ENCODE data around the gene ITPR2.

The ITPR2 gene

DNA sequence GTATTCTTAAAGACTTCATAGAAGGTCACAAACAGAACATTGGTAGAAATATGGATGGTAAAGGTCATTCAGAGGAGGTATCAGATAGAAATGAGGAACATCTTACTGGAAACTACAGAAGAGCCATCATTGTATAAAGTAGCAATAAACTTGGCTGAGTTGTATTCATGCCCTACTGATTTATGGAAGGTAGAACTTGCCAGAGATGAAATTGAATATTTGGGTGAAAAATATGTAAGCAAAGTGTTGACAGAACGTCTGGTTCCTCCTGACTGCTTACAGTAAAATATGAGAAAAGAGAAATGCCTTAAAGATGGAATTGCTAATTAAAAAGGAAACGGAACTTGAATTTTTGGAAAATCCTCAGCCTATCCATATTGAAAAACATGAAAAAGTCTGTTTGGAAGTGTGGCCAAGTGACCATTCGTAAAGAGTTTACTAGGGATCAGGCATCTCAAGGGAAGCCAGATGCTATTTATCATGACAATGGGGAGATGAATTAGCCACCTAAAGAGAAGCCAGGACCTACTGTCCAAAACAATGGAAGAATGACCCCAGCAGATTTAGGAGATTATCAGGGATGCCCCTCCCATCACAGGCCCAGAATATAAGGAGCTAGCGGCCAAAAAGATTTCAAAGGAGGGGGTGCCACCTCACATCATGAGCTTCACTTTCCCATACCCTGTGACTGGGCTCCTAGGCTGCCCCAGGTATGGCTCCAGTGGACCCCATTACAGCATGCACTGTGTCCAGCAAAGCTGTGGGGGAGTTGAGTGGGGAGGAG is 189.3 kb downstream of the ITPR2 start:
- Histone ChIP-seq H3K4me2 (ENCODE audit: low read length, poor library complexity, severe bottlenecking) (no peak overlapping the region), H4K91ac (ENCODE audit: low read length) (peak overlapping the region; percentile 85), H2AK5ac (ENCODE audit: low read length, severe bottlenecking) (peak overlapping the region; percentile 98), H4K8ac (ENCODE audit: low read length) (peak overlapping the region; percentile 69), H3K36me3 (ENCODE audit: control insufficient read depth in 1 of 2, insufficient read depth in 2 of 2, low read depth in 1 of 2, low read length in 2 of 2) (peaks cover 0 to 4% of the 10 kb centered on the region in 2 experiments), H3K4ac (ENCODE audit: low read depth in 1 of 2, low read length in 2 of 2) (peak overlapping the region in 1 of 2 experiments; percentile 73), H3K27me3 (ENCODE audit: control insufficient read depth in 1 of 2, insufficient read depth in 1 of 2, low read length in 2 of 2) (no peaks in the 10 kb centered on the region), H3K9me3 (ENCODE audit: control insufficient read depth, low read length) (no peaks in the 10 kb centered on the region), H3K23ac (ENCODE audit: low read length in 2 of 2) (no peak overlapping the region), H3K14ac (ENCODE audit: low read length in 2 of 2) (peak overlapping the region in 1 of 2 experiments; percentile 44), H3K4me3 (ENCODE audit: insufficient read depth in 1 of 2, low read depth in 1 of 2, low read length in 2 of 2) (no peak overlapping the region), H2BK5ac (ENCODE audit: low read depth, low read length, poor library complexity, severe bottlenecking) (peak overlapping the region; percentile 66), H2BK15ac (ENCODE audit: low read depth, poor library complexity, severe bottlenecking) (no peak overlapping the region), H2BK120ac (ENCODE audit: low read depth, low read length) (no peak overlapping the region), H3K79me1 (replicated peaks; ENCODE audit: low read length, poor library complexity, severe bottlenecking) (peaks cover 6% of the 10 kb centered on the region), H3K4me1 (ENCODE audit: control insufficient read depth, insufficient read depth, low read depth, low read length) (peaks cover 12% of the 10 kb centered on the region), H2AFZ (ENCODE audit: low read depth, low read length) (no peak overlapping the region), H3K27ac (ENCODE audit: low read length, poor library complexity, severe bottlenecking) (no peak overlapping the region), H3K9ac (ENCODE audit: low read length) (no peak overlapping the region), H3K18ac (ENCODE audit: low read depth in 1 of 2, low read length in 2 of 2) (peak overlapping the region in 1 of 2 experiments; percentile 66), H2BK12ac (ENCODE audit: low read length in 2 of 2) (peak overlapping the region; percentile 82 to 86)
- no peak for DNase-seq
- 91% methylated on average over 4 of the region's 4 CpGs for WGBS

DNA sequence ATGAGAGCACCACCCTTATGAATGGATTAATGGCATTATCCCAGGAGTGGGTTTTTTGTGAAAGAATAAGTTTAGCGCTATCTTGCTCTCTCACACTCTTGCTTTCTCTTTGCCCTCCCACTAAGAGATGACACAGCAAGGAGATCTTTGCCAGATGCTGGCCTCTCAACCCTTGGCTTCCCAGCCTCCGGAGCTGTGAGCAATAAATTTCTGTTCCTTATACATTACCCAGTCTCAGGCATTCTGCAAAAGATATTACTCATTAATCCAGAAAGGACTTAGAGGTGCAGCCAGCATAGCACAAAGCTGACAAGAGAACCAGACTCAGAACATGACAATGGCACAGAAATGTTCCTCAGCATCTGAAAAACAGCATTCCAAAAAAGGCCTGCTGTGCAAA is 190.6 kb downstream of the ITPR2 start:
- Histone ChIP-seq H3K14ac (ENCODE audit: low read length in 2 of 2) (no peak overlapping the region), H2BK5ac (ENCODE audit: low read depth, low read length, poor library complexity, severe bottlenecking) (no peak overlapping the region), H3K36me3 (ENCODE audit: control insufficient read depth in 1 of 2, insufficient read depth in 2 of 2, low read depth in 1 of 2, low read length in 2 of 2) (peaks cover 0 to 4% of the 10 kb centered on the region in 2 experiments), H2BK120ac (ENCODE audit: low read depth, low read length) (no peak overlapping the region), H3K4me3 (ENCODE audit: insufficient read depth in 1 of 2, low read depth in 1 of 2, low read length in 2 of 2) (no peak overlapping the region), H3K27ac (ENCODE audit: low read length, poor library complexity, severe bottlenecking) (peak overlapping the region; percentile 86), H2BK15ac (ENCODE audit: low read depth, poor library complexity, severe bottlenecking) (no peak overlapping the region), H3K9ac (ENCODE audit: low read length) (no peak overlapping the region), H3K4me1 (ENCODE audit: control insufficient read depth, insufficient read depth, low read depth, low read length) (peaks cover 6% of the 10 kb centered on the region), H3K18ac (ENCODE audit: low read depth in 1 of 2, low read length in 2 of 2) (no peak overlapping the region), H4K91ac (ENCODE audit: low read length) (no peak overlapping the region), H3K4me2 (ENCODE audit: low read length, poor library complexity, severe bottlenecking) (no peak overlapping the region), H4K8ac (ENCODE audit: low read length) (no peak overlapping the region), H3K4ac (ENCODE audit: low read depth in 1 of 2, low read length in 2 of 2) (no peak overlapping the region), H3K9me3 (ENCODE audit: control insufficient read depth, low read length) (no peaks in the 10 kb centered on the region), H2AK5ac (ENCODE audit: low read length, severe bottlenecking) (no peak overlapping the region), H3K27me3 (ENCODE audit: control insufficient read depth in 1 of 2, insufficient read depth in 1 of 2, low read length in 2 of 2) (no peaks in the 10 kb centered on the region), H2AFZ (ENCODE audit: low read depth, low read length) (no peak overlapping the region), H3K23ac (ENCODE audit: low read length in 2 of 2) (no peak overlapping the region), H3K79me1 (replicated peaks; ENCODE audit: low read length, poor library complexity, severe bottlenecking) (peaks cover 2% of the 10 kb centered on the region), H2BK12ac (ENCODE audit: low read length in 2 of 2) (no peak overlapping the region)
- WGBS = 27% methylated on average over 2 of the region's 2 CpGs
- DNase-seq = peak; percentile 91

DNA sequence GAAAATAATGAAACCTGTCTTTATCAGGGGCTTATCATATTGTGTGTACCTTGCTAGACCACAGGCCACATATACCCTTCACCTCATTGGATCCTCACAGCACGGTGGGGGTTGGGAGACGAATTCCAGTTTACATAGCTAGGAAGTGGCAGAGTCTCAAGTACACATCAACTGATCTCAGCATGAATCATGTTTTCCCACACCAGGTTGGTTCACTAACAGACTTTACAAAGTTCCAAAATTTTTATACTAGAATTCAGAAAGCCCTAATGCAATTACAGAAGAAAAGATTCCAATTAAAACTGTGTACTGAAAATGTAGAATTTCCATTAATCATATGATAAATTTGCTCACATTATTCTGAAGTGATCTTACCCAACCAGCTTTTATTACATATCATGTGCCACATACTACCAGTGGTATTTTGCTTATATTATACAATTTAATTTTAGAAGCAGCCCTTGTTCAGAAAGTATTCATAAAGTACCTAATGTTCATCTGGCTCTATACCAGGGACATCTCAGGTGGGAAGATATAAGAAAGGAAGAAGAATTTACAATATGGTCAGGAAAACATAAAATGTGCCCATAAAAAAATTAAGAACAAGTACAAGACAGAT is 196.2 kb downstream of the ITPR2 start:
- H3K27me3 ChIP-seq (ENCODE audit: control insufficient read depth in 1 of 2, insufficient read depth in 1 of 2, low read length in 2 of 2) = no peaks in the 10 kb centered on the region
- H3K27ac ChIP-seq (ENCODE audit: low read length, poor library complexity, severe bottlenecking) = no peak overlapping the region
- H3K36me3 ChIP-seq (ENCODE audit: control insufficient read depth in 1 of 2, insufficient read depth in 2 of 2, low read depth in 1 of 2, low read length in 2 of 2) = no peaks in the 10 kb centered on the region
- no peak overlapping the region for H2BK15ac ChIP-seq (ENCODE audit: low read depth, poor library complexity, severe bottlenecking)
- no peak overlapping the region for H3K23ac ChIP-seq (ENCODE audit: low read length in 2 of 2)
- H3K79me1 ChIP-seq (replicated peaks; ENCODE audit: low read length, poor library complexity, severe bottlenecking) = peaks cover 2% of the 10 kb centered on the region
- no peak overlapping the region for H2BK120ac ChIP-seq (ENCODE audit: low read depth, low read length)
- H3K4me1 ChIP-seq (ENCODE audit: control insufficient read depth, insufficient read depth, low read depth, low read length) = peaks cover under 1% of the 10 kb centered on the region
- H4K8ac ChIP-seq (ENCODE audit: low read length) = no peak overlapping the region
- H3K4ac ChIP-seq (ENCODE audit: low read depth in 1 of 2, low read length in 2 of 2) = no peak overlapping the region
- WGBS = 6% methylated on average over 2 of the region's 2 CpGs
- no peak overlapping the region for H3K14ac ChIP-seq (ENCODE audit: low read length in 2 of 2)
- peak; percentile 61 for DNase-seq
- H3K18ac ChIP-seq (ENCODE audit: low read depth in 1 of 2, low read length in 2 of 2) = no peak overlapping the region
- H3K9ac ChIP-seq (ENCODE audit: low read length) = peak overlapping the region; percentile 4
- no peak overlapping the region for H4K91ac ChIP-seq (ENCODE audit: low read length)
- H2BK5ac ChIP-seq (ENCODE audit: low read depth, low read length, poor library complexity, severe bottlenecking) = no peak overlapping the region
- no peak overlapping the region for H3K4me3 ChIP-seq (ENCODE audit: insufficient read depth in 1 of 2, low read depth in 1 of 2, low read length in 2 of 2)
- H3K4me2 ChIP-seq (ENCODE audit: low read length, poor library complexity, severe bottlenecking) = no peak overlapping the region
- H3K9me3 ChIP-seq (ENCODE audit: control insufficient read depth, low read length) = no peaks in the 10 kb centered on the region
- H2AK5ac ChIP-seq (ENCODE audit: low read length, severe bottlenecking) = no peak overlapping the region
- no peak overlapping the region for H2AFZ ChIP-seq (ENCODE audit: low read depth, low read length)
- H2BK12ac ChIP-seq (ENCODE audit: low read length in 2 of 2) = no peak overlapping the region

GRCh38 chr12:26633591-26634210 is 199.3 kb downstream of the ITPR2 start:
- WGBS = 89% methylated on average over 3 of the region's 5 CpGs
- Histone ChIP-seq H3K27me3 (ENCODE audit: control insufficient read depth in 1 of 2, insufficient read depth in 1 of 2, low read length in 2 of 2) (no peaks in the 10 kb centered on the region), H3K14ac (ENCODE audit: low read length in 2 of 2) (no peak overlapping the region), H3K36me3 (ENCODE audit: control insufficient read depth in 1 of 2, insufficient read depth in 2 of 2, low read depth in 1 of 2, low read length in 2 of 2) (no peaks in the 10 kb centered on the region), H3K4me2 (ENCODE audit: low read length, poor library complexity, severe bottlenecking) (no peak overlapping the region), H3K4ac (ENCODE audit: low read depth in 1 of 2, low read length in 2 of 2) (no peak overlapping the region), H3K79me1 (replicated peaks; ENCODE audit: low read length, poor library complexity, severe bottlenecking) (peaks cover 2% of the 10 kb centered on the region), H4K91ac (ENCODE audit: low read length) (no peak overlapping the region), H2BK5ac (ENCODE audit: low read depth, low read length, poor library complexity, severe bottlenecking) (no peak overlapping the region), H4K8ac (ENCODE audit: low read length) (no peak overlapping the region), H3K18ac (ENCODE audit: low read depth in 1 of 2, low read length in 2 of 2) (no peak overlapping the region), H2AFZ (ENCODE audit: low read depth, low read length) (no peak overlapping the region), H2BK15ac (ENCODE audit: low read depth, poor library complexity, severe bottlenecking) (no peak overlapping the region), H3K23ac (ENCODE audit: low read length in 2 of 2) (no peak overlapping the region), H3K27ac (ENCODE audit: low read length, poor library complexity, severe bottlenecking) (no peak overlapping the region), H3K9ac (ENCODE audit: low read length) (no peak overlapping the region), H3K4me3 (ENCODE audit: insufficient read depth in 1 of 2, low read depth in 1 of 2, low read length in 2 of 2) (no peak overlapping the region), H2BK12ac (ENCODE audit: low read length in 2 of 2) (no peak overlapping the region), H3K4me1 (ENCODE audit: control insufficient read depth, insufficient read depth, low read depth, low read length) (peaks cover 7% of the 10 kb centered on the region), H2AK5ac (ENCODE audit: low read length, severe bottlenecking) (peak overlapping the region; percentile 29), H3K9me3 (ENCODE audit: control insufficient read depth, low read length) (no peaks in the 10 kb centered on the region), H2BK120ac (ENCODE audit: low read depth, low read length) (no peak overlapping the region)
- peak; percentile 60 for DNase-seq

All from mesenchymal stem cell (in vitro differentiated cells and primary cell).